GM10248 (cell line): ENCODE results near the gene SDK1.

ENCODE experiments used
- CTCF ChIA-PET: fragments of 300-600 bp; sonication (Branson Sonifier 250); formaldehyde crosslinking; extraction: SDS; loops from one replicate; lab custom pipeline; 2021; ENCODE audit warnings: antibody characterized with exemption; lab: Yijun Ruan, JAX
- POLR2A ChIA-PET: fragments of 350-650 bp; sonication (Branson Sonifier 250); formaldehyde crosslinking; extraction: SDS; loops from one replicate; lab custom pipeline; 2020; ENCODE audit warnings: antibody characterized with exemption; lab: Yijun Ruan, JAX
- DNase-seq: peaks from one replicate; pipeline ENCODE4 v3.0.0; 2012; ENCODE audit errors: extremely low spot score
- TF ChIP-seq, protein P1 (sequence below): IDR thresholded peaks from 2 replicates; pipeline ENCODE4 v1.5.1; 2012; ENCODE audit warnings: mild to moderate bottlenecking, low read depth; ENCODE audit errors: extremely low read depth, missing control alignments, control extremely low read depth

The SDK1 gene

DNA sequence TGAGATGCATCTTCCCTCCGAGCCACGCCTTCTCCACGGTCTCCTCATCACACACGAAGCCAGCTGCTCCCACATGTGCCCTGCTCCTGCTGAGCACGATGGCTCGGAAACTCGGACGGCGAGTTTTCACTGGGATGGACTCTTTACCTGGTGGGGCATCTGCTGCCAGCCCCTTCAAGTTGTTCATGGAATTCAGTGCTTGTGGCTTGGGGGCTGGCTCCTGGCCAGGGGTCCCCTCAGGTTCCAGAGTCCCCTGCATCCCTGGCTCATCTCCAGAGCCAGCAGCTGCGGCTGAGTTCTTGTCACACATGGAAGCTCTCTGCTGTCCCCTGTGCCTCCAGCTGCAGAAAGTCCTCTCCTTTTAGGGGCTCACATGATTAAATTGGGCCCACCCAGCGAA is 654.0 kb downstream of the SDK1 start:
- no peak for DNase-seq
- TF ChIP-seq, protein P1, sequence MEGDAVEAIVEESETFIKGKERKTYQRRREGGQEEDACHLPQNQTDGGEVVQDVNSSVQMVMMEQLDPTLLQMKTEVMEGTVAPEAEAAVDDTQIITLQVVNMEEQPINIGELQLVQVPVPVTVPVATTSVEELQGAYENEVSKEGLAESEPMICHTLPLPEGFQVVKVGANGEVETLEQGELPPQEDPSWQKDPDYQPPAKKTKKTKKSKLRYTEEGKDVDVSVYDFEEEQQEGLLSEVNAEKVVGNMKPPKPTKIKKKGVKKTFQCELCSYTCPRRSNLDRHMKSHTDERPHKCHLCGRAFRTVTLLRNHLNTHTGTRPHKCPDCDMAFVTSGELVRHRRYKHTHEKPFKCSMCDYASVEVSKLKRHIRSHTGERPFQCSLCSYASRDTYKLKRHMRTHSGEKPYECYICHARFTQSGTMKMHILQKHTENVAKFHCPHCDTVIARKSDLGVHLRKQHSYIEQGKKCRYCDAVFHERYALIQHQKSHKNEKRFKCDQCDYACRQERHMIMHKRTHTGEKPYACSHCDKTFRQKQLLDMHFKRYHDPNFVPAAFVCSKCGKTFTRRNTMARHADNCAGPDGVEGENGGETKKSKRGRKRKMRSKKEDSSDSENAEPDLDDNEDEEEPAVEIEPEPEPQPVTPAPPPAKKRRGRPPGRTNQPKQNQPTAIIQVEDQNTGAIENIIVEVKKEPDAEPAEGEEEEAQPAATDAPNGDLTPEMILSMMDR = no peak
- ChIA-PET POLR2A (no interaction called here), CTCF (no interaction called here)

DNA sequence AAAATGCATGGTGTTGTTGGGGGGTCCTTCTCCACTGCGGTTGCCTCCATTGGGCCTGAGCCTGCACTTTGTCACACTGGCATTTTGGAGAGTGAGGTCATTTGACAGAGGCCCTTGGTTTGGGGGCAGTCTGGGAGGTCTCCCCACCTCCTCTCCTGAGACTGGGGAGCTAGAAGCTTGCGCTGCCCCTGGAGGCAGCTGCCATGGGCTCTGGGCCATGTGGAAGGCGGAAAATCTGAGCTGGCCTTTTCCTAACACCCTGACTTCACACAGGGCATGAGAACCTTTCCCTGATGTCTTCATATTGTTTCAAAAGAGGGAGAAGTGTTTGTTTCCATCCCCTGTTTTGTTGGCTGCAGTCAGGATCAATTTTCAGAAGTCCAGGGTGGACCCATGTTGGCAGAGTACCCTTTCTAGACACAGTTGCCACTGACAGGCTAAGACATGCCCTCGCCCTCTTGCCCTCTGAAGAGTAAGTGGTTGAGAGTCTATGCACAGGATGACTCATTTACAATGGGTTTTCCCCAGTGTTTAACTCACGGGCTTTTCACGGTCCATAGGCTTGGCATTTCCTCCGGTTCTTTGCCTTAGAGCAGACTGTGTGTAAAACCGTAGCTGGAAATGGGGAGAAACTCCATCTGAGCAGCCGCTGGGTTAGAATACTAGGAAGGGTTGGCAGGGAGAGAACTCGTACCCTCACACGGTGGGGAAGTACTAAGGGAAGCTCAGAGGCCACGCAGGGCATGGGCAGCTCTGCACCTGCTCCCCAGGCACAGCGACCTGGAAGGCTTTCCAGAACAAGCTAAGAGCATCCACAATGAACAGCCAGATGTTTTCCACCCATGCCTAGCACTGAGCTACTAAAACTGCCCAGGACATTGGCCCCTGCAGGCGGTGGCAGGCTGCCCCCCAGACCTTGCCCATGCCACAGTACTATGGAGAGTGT is 655.0 kb downstream of the SDK1 start:
- ChIA-PET CTCF (no interaction called here), POLR2A (no interaction called here)
- no peak for DNase-seq
- TF ChIP-seq, protein P1 = no peak

DNA sequence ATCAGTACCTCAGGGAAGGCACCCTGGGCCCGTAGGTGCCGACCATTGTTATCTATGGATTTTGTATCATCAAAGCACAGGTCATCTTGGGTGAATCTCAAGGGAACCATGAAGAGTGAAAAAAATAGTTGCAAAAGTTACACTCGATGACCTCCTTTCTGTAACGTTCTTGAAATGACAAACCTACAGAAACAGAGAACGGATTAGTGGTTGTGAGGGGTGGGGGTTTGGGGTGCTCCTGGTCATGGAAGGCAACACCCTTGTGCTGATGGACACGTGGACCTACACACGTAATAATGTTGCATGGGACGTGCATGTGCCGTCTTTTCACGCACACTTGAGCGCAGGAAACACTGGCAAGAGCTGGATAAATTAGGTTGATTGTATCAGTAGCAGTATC is 655.9 kb downstream of the SDK1 start:
- POLR2A ChIA-PET = no interaction called here
- no peak for DNase-seq
- CTCF ChIA-PET = no interaction called here
- TF ChIP-seq, protein P1 = no peak

DNA sequence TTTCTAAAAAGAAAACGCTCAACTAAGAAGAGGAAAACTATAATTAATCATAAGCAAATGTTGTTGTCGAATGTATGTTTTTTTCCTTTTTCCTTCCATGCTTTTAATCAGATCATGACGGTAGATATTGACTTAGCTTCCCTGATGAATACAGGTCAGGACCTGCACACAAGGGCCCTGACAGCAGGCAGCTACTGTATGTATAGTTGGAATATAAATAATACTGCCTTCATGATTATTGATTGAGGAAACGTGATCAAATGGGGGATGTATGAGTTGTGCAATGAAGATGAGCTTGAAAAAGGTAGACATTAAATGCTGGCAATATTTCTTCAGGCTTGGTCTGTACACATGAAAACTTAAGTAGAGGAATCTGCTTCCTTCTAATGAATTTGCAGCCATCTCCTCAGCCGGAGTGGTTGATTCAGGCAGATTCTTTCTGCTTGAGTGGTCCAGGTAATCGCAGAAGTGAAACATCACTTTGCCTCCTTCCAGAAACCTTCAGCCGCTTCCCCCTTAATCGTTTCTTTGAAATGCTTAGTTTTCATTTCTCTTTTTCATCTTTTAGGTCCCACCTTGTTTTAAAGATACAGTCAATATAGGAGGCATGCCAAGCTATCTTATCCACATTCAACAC is 656.5 kb downstream of the SDK1 start:
- TF ChIP-seq, protein P1 = no peak
- ChIA-PET POLR2A (no interaction called here), CTCF (no interaction called here)
- no peak for DNase-seq

DNA sequence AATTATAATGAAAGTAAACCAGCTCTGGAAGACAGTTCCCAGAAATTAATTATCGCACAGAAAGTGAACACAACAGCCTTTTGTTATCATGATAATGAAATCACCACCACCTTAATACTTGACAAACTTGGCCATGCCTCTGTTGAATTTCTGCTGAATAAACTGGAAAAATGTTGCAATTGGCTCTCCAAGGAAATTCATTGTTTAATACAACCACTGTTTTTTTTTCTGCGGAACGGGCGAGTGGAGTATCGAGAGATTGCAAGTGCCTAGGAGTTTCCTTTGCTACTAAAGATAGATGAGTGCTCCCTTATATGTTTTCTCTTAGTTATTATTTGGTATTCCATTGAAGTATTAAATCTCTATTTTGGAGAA is 657.0 kb downstream of the SDK1 start:
- TF ChIP-seq, protein P1 = no peak
- no peak for DNase-seq
- ChIA-PET POLR2A (no interaction called here), CTCF (no interaction called here)

DNA sequence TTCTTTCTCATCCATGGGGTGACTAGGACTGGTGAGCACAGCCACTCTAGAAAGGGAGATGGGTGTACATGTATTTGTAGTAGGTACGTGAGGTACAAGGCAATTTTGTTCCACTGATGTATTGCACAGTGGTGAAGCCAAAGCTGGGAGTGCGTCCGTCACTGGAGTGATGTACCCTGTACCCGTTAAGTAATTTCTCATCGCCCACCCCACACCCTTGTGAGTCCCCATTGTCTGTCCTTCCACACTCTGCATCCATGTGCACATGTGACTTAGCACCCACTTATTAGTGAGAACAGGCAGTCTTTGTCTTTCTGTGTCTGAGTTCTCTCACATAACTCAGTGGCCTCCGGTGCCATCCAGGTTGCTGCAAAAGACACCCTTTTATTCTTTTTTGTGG is 658.3 kb downstream of the SDK1 start:
- no peak for DNase-seq
- ChIA-PET CTCF (no interaction called here), POLR2A (no interaction called here)
- TF ChIP-seq, protein P1 = no peak
